ENCODE data around the gene RFESD. TPM values are rescaled to one million over a fixed set of nuclear protein-coding genes. Genes with fewer than 3 reads are reported as not detected.
"Not testable (repeated sequence)": the region's sequence is repeated elsewhere in the genome, so short reads cannot be mapped to it uniquely, and the experiment has no call there.

Gene RFESD
- total RNA-seq, 1 experiment from 2014 or later = 0.03 TPM

- DNase-seq (ENCODE audit: low spot score) = no peak
Observed at GRCh38 chr5:95627971-95628810, 18.4 kb upstream of the RFESD start.

- no peak for DNase-seq (ENCODE audit: low spot score)
Observed at GRCh38 chr5:95628933-95629332, 17.6 kb upstream of the RFESD start.

- DNase-seq (ENCODE audit: low spot score) = no peak
Observed at GRCh38 chr5:95630394-95630917, 16.1 kb upstream of the RFESD start.

GRCh38 chr5:95631255-95631958 is 15.2 kb upstream of the RFESD start:
- DNase-seq (ENCODE audit: low spot score) = no peak

GRCh38 chr5:95631991-95632675 is 14.4 kb upstream of the RFESD start:
- no peak for DNase-seq (ENCODE audit: low spot score)

- not testable (repeated sequence) for DNase-seq (ENCODE audit: low spot score)
Observed at GRCh38 chr5:95632942-95633341, 13.6 kb upstream of the RFESD start.

- no peak for DNase-seq (ENCODE audit: low spot score)
Observed at GRCh38 chr5:95633671-95634070, 12.9 kb upstream of the RFESD start.

- DNase-seq (ENCODE audit: low spot score) = no peak
Observed at GRCh38 chr5:95634081-95634480, 12.5 kb upstream of the RFESD start.

- no peak for DNase-seq (ENCODE audit: low spot score)
Observed at GRCh38 chr5:95638632-95639031, 7.9 kb upstream of the RFESD start.

GRCh38 chr5:95641741-95642220 is 4.8 kb upstream of the RFESD start:
- no peak for DNase-seq (ENCODE audit: low spot score)

- DNase-seq (ENCODE audit: low spot score) = no peak
Observed at GRCh38 chr5:95643152-95643551, 3.4 kb upstream of the RFESD start.

GRCh38 chr5:95644351-95645042 is 2.1 kb upstream of the RFESD start:
- DNase-seq (ENCODE audit: low spot score) = peak; percentile 70

- DNase-seq (ENCODE audit: low spot score) = not testable (repeated sequence)
Observed at GRCh38 chr5:95646226-95646568, 380 bp upstream of the RFESD start.

GRCh38 chr5:95647886-95648860 is 1.6 kb downstream of the RFESD start:
- DNase-seq (ENCODE audit: low spot score) = no peak

- DNase-seq (ENCODE audit: low spot score) = no peak
Observed at GRCh38 chr5:95649274-95649673, 2.7 kb downstream of the RFESD start.

- no peak for DNase-seq (ENCODE audit: low spot score)
Observed at GRCh38 chr5:95649842-95650620, 3.5 kb downstream of the RFESD start.

- no peak for DNase-seq (ENCODE audit: low spot score)
Observed at GRCh38 chr5:95652849-95653248, 6.3 kb downstream of the RFESD start.

GRCh38 chr5:95654196-95654595 is 7.6 kb downstream of the RFESD start:
- DNase-seq (ENCODE audit: low spot score) = no peak

GRCh38 chr5:95655575-95655974 is 9.0 kb downstream of the RFESD start:
- no peak for DNase-seq (ENCODE audit: low spot score)

Measured in HT-29 (cell line).